Gastroesophageal sphincter (tissue), 4 donors: ENCODE data around the gene FBXW4. TPM values are rescaled to one million over a fixed set of nuclear protein-coding genes. Genes with fewer than 3 reads are reported as not detected.

ENCODE experiments used
- ATAC-seq: fragments of 150-250 bp; one replicate; pipeline ENCODE4 v1.9.1; 2016; ENCODE audit warnings: mild to moderate bottlenecking, moderate library complexity
- H3K27ac ChIP-seq, 4 donors: fragments of 200-600 bp; sonication (generic) in 3 of 4; 1 replicate in 3 of 4; 2 replicates in 1 of 4; pipeline ENCODE4 v1.5.1; 2016 to 2019
- H3K27me3 ChIP-seq: fragments of 200-600 bp; sonication (generic); one replicate; pipeline ENCODE4 v1.5.1; 2019
- H3K36me3 ChIP-seq, 2 donors: fragments of 200-600 bp; sonication (generic); one replicate each; pipeline ENCODE4 v1.5.1; 2019; ENCODE audit warnings: control low read depth in 1 of 2
- H3K4me1 ChIP-seq, 3 donors: fragments of 200-600 bp; sonication (generic); 1 replicate in 2 of 3; 2 replicates in 1 of 3; pipeline ENCODE4 v1.5.1; 2016 to 2019; ENCODE audit warnings: control low read depth in 2 of 3
- H3K4me3 ChIP-seq, 2 donors: fragments of 200-600 bp; sonication (generic); one replicate each; pipeline ENCODE4 v1.5.1; 2019; ENCODE audit warnings: mild to moderate bottlenecking in 1 of 2, moderate library complexity in 1 of 2
- H3K9me3 ChIP-seq, 3 donors: fragments of 200-600 bp; sonication (generic); one replicate each; pipeline ENCODE4 v1.5.1; 2017 to 2019; ENCODE audit warnings: control low read depth in 2 of 3
- EP300 ChIP-seq: sonication (generic); formaldehyde crosslinking; IDR thresholded peaks from one replicate; pipeline ENCODE4 v1.6.1; 2017; ENCODE audit warnings: antibody characterized with exemption, mild to moderate bottlenecking
- POLR2A ChIP-seq, 2 donors: fragments of 450-650 bp; IDR thresholded peaks; one replicate each; pipeline ENCODE4 v1.6.1; 2017; ENCODE audit warnings: antibody characterized with exemption in 2 of 2, mild to moderate bottlenecking in 2 of 2, moderate library complexity in 1 of 2
- POLR2AphosphoS5 ChIP-seq: sonication (generic); formaldehyde crosslinking; IDR thresholded peaks from one replicate; pipeline ENCODE4 v1.6.1; 2017; ENCODE audit warnings: antibody characterized with exemption
- WGBS, 2 donors: methylation state at CpG; one replicate each; pipeline ENCODE4 v1.1.5; 2018; ENCODE audit warnings: low coverage in 1 of 2; 5-methylcytosine and 5-hydroxymethylcytosine counted together
- total RNA-seq, 4 donors: library from RNA; depleted of rRNA; stranded (reverse); fragments of >200 nt; gene quantifications; one replicate each; pipeline ENCODE4 v1.1.0, GENCODE V29; 2016
- TF ChIP-seq, protein P1 (sequence below), 4 experiments: fragments of 200-600 bp in 2 of 4; fragments of 450-650 bp in 2 of 4; sonication (generic) in 1 of 4; IDR thresholded peaks; one replicate each; pipeline ENCODE4 v1.5.1; 2017 to 2019; ENCODE audit warnings: antibody characterized with exemption in 4 of 4, mild to moderate bottlenecking in 2 of 4, moderate library complexity in 2 of 4

The FBXW4 gene
- total RNA-seq, 4 donors from 2014 or later: 85.4 to 131 (median 112) TPM

GRCh38 chr10:101572126-101572525, 122.8 kb downstream of the FBXW4 start:
- no peak for ATAC-seq
- peaks cover 30% of the 10 kb centered on the region for H3K27me3 ChIP-seq
- H3K27ac ChIP-seq: no peak overlapping the region
- H3K4me3 ChIP-seq: no peak overlapping the region
- peaks cover 0 to 6% of the 10 kb centered on the region in 2 donors for H3K36me3 ChIP-seq
- H3K9me3 ChIP-seq: peaks cover 0 to 14% (median 0%) of the 10 kb centered on the region in 3 donors
- H3K4me1 ChIP-seq: peaks cover 0 to 20% (median 15%) of the 10 kb centered on the region in 3 donors
- WGBS, 2 donors: 80 to 92% methylated on average over 1 to 6 of the region's 7 CpGs
- no peak for TF ChIP-seq POLR2A (IDR thresholded peaks at IDR 0.05)
- no peak for TF ChIP-seq EP300
- TF ChIP-seq, protein P1, sequence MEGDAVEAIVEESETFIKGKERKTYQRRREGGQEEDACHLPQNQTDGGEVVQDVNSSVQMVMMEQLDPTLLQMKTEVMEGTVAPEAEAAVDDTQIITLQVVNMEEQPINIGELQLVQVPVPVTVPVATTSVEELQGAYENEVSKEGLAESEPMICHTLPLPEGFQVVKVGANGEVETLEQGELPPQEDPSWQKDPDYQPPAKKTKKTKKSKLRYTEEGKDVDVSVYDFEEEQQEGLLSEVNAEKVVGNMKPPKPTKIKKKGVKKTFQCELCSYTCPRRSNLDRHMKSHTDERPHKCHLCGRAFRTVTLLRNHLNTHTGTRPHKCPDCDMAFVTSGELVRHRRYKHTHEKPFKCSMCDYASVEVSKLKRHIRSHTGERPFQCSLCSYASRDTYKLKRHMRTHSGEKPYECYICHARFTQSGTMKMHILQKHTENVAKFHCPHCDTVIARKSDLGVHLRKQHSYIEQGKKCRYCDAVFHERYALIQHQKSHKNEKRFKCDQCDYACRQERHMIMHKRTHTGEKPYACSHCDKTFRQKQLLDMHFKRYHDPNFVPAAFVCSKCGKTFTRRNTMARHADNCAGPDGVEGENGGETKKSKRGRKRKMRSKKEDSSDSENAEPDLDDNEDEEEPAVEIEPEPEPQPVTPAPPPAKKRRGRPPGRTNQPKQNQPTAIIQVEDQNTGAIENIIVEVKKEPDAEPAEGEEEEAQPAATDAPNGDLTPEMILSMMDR (IDR thresholded peaks at IDR 0.05): no peak
- no peak for TF ChIP-seq POLR2AphosphoS5

DNA sequence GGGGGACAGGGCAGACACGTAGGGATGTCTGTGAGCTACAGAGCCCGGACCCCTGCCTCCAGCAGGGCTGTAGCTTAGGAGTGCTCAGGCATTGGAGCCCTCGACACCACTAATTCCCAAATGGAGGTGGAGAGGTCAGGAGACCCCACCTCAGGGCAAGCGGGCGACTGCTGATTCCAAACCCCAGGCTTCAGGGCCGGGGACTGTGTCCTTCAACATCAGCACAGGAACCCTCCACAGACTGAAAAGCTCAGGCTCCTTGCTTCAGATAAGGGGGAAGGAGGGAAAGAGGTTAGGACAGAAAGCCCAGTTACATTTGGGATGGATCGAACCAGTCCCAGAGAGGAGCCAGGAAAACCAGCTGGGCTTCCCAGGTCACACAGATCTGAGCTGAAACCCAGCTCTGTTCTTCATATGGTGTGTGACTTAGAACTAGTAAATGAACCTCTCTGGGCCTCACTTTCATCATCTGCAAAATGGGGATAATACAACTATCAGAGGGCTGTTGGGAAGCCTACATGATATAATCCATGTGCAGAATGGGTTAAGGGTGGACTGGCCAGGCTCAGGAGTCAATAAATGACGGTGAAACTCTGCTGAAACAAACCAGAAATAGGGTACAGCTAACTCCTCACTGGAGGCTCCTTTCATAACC, 123.6 kb downstream of the FBXW4 start:
- H3K4me1 ChIP-seq: peaks cover 0 to 25% (median 19%) of the 10 kb centered on the region in 3 donors
- ATAC-seq: no peak
- no peak overlapping the region for H3K4me3 ChIP-seq
- H3K36me3 ChIP-seq: no peaks in the 10 kb centered on the region
- no peak overlapping the region for H3K27ac ChIP-seq
- peaks cover 38% of the 10 kb centered on the region for H3K27me3 ChIP-seq
- TF ChIP-seq, protein P1 (IDR thresholded peaks at IDR 0.05): no peak
- TF ChIP-seq POLR2AphosphoS5 (no peak), EP300 (no peak), POLR2A (IDR thresholded peaks at IDR 0.05) (no peak)
- H3K9me3 ChIP-seq: peaks cover 0 to 14% (median 0%) of the 10 kb centered on the region in 3 donors
- WGBS, 2 donors: 54 to 62% methylated on average over 2 to 4 of the region's 8 CpGs

DNA sequence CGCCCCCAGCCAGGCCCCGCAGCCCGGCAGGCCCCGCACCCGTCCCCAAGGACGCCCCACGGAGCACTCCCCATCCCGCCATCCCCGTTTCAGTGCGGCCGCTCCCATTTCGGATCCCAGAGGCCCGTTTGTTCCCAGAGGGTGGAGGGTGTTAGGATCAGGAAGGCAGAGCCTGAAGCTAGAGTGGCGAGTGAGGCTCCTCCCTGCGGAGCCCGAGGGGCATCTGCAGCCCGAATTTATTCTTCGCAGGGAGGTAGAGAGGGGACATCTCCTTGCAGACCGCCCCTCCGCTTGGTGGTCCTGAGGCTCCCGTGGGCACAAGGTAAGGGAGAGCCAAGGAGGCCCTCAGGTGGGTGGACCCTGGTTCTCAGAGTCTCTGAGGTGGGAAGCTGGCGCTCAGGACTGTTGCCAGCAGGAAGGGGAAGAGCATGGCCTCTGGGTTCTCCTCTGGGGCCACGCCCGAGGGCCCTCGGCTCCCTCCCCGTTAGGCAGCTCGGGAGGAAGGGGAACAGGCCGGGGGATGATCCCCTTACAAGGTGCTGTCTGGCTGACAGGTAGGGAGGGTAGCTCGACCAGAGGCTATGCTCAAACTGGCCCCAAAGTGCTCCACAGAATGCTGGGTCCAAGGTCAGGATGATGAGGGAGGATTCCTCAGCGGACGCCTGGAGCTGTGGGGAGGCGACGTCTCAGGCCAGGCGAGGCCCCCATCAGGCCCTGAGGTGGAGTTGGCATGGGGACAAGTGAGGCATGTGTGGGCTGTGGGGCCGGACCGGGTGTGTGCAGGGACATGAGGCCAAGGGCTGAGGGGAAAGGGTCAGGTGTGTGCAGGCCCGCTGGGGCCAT, 124.3 kb downstream of the FBXW4 start:
- 0 to 22% methylated on average over 2 to 7 of the region's 37 CpGs for WGBS, 2 donors
- no peaks in the 10 kb centered on the region for H3K36me3 ChIP-seq
- H3K4me3 ChIP-seq: peak overlapping the region; percentile 8 to 54

DNA sequence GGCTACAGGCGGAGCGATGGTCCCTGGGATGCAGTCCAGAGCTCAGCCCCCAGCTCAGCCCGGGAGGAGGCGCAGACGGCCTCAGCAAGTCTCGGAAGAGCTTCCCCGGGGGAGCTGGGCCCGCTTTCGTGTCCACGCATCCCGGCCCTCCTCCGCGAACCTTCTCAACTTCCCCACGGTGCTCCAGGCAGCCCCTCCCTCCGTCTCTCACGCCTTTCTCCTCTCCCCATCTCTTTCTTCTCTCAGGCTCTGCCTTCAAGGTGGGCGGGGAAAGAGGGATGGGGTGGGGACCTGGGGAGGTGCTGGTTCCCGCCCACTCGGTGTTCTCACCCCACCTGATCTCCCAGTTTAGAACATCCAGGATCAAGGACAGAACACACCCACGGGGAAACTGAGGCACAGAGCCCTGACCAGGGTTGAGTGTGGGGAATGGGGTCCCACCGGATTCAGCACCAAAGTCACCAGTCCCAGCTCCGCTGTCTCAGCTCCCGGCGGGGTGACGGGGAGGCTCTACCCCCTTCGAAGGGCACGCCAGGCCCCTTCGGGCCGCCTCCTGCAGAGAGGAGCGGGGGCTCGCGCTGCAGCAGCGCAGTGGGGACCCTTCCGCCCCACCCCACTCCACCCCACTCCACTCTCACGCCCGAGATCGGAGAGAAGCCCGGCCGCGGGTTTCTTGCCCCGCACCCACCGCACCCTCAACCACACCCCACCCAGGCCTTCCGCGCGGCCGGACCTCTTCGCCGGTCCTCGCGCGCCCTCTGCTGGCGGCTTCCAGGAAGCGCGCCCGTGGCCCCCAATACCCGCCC, 125.1 kb downstream of the FBXW4 start:
- no peak for TF ChIP-seq EP300
- TF ChIP-seq POLR2AphosphoS5: no peak
- TF ChIP-seq, protein P1 (IDR thresholded peaks at IDR 0.05): peak in 3 of 4 experiments; percentile 72 to 99 (median 88)
- TF ChIP-seq POLR2A (IDR thresholded peaks at IDR 0.05): no peak
- Histone ChIP-seq H3K36me3 (no peaks in the 10 kb centered on the region), H3K4me3 (peak overlapping the region; percentile 8 to 54), H3K9me3 (peaks cover 0 to 14% (median 0%) of the 10 kb centered on the region in 3 donors), H3K27ac (peak overlapping the region in 1 of 4 donors; percentile 16), H3K27me3 (peaks cover 53% of the 10 kb centered on the region), H3K4me1 (peaks cover 0 to 30% (median 22%) of the 10 kb centered on the region in 3 donors)
- ATAC-seq: peak; percentile 80
- WGBS, 2 donors: 2% methylated on average over 15 of the region's 56 CpGs; no CpG with 5 or more reads in 1 of the 2 donors

More for the DNA sequence above, 124.3 kb downstream of the FBXW4 start:
- TF ChIP-seq POLR2AphosphoS5: no peak
- TF ChIP-seq, protein P1 (IDR thresholded peaks at IDR 0.05): no peak
- no peak for TF ChIP-seq EP300
- no peak for TF ChIP-seq POLR2A (IDR thresholded peaks at IDR 0.05)
- H3K4me1 ChIP-seq: peaks cover 0 to 30% (median 22%) of the 10 kb centered on the region in 3 donors
- peaks cover 0 to 14% (median 0%) of the 10 kb centered on the region in 3 donors for H3K9me3 ChIP-seq
- peak; percentile 8 for ATAC-seq
- peaks cover 45% of the 10 kb centered on the region for H3K27me3 ChIP-seq
- H3K27ac ChIP-seq: peak overlapping the region in 1 of 4 donors; percentile 16
